Measurements from ENCODE around the gene ERF. TPM values are rescaled to one million over a fixed set of nuclear protein-coding genes. Genes with fewer than 3 reads are reported as not detected.

The ERF gene
- total RNA-seq, 2 experiments from 2014 or later: 62.9 to 66.0 TPM

DNA sequence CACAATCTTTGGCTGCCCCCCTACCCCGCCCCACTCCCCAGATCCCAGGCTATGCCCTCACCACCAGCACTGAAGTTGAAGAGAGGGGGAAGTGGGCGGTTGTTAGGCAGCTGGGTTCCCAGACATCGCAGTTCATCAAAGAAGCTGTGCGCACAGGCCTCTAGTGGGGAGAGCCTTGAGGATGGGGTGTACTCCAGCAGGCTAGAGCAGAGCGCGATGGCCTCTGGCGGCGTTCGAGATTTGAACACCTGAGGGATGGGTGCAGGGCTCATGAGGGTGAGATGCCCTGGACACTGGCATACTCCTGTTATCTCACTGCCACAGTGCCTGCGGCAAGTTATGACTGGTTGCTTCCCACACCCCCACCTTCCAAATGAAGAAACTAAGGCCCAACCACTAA, 22.5 kb downstream of the ERF start:
- no peak overlapping the region for H3K4me3 Mint-ChIP-seq
- peaks cover 30% of the 10 kb centered on the region for H3K36me3 Mint-ChIP-seq
- no peak overlapping the region for H3K27ac Mint-ChIP-seq
- H3K4me1 Mint-ChIP-seq: peaks cover 14% of the 10 kb centered on the region
- no peaks in the 10 kb centered on the region for H3K9me3 Mint-ChIP-seq
- H3K27me3 Mint-ChIP-seq: no peaks in the 10 kb centered on the region
- no peak for DNase-seq

DNA sequence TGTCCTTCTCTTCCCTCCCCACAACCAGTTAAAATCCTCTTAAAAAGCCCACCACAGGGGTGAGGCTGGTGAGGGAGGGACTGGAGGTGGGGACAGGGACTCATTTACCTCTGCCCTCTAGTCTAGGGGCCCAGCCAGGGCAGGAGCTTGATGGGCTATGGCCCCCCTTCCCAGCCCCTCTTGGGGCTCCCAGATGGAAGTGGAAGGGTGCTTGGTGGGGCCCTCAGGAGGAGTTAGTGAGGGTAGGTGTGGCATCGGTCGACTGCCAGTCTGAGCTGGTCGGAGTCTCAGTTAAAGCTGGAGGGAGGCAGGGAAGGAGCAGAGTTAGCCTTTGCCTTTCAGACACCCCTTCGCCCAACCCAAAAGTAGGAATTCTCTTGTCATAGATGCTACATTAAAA, 24.4 kb downstream of the ERF start:
- H3K36me3 Mint-ChIP-seq: peaks cover 24% of the 10 kb centered on the region

DNA sequence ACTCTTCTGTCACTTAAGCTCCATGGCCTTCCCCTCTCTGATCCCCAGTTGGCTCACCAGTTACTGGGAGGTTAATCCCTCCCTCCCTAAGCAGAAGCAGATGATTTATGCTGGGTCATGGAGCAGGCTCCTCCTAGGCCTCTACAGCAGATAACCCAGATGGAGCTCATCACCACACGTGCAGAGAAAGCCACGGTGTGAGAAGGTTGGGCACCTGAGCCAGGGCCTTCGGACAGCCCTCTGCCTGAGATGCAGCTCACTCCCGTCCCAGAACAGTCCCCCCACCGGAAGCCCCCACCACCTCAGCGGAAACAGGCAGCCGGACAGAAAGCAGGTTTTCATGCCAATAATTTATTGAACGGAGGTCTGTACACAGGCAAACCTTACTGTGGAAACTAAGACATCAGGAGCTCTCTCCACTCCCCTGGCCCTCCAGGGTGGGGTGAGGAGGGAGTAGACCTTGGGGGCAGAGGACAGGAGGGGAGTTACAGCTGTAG, 25.0 kb downstream of the ERF start:
- H3K27ac Mint-ChIP-seq: peak overlapping the region; percentile 68
- DNase-seq: no peak
- no peak overlapping the region for H3K4me3 Mint-ChIP-seq
- H3K36me3 Mint-ChIP-seq: peaks cover 23% of the 10 kb centered on the region
- H3K9me3 Mint-ChIP-seq: no peaks in the 10 kb centered on the region
- H3K27me3 Mint-ChIP-seq: no peaks in the 10 kb centered on the region
- peaks cover 19% of the 10 kb centered on the region for H3K4me1 Mint-ChIP-seq

More for the DNA sequence above, 24.4 kb downstream of the ERF start:
- H3K27me3 Mint-ChIP-seq: no peaks in the 10 kb centered on the region
- H3K4me1 Mint-ChIP-seq: peaks cover 19% of the 10 kb centered on the region
- no peak for DNase-seq
- no peak overlapping the region for H3K4me3 Mint-ChIP-seq
- no peaks in the 10 kb centered on the region for H3K9me3 Mint-ChIP-seq
- H3K27ac Mint-ChIP-seq: no peak overlapping the region

DNA sequence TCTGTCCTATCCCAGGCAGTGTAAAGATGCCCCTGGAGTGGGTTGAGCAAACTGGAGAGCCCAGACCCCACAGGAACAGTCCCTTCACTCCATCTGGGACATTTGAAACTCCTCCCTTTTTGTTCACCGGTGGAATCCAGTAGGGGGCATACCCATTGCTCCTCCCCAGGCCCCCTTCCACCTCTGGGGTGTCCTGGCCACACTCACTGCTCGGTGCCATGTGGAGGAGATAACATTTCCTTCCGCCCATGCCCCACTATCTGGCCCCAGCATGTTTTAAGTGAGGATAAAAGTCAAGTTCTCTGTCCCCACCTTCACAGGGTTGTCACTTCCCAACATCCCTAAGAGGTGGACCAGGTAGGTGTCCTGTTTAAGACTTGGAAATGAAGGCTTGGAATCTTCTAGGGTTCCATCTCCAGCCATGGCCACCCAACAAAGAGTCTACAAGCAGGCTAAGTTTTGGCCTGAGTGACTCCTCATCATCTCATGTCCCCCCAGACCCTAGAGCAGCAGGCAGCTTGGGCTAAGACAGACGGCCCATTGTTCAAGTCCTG, 25.6 kb downstream of the ERF start:
- no peaks in the 10 kb centered on the region for H3K9me3 Mint-ChIP-seq
- H3K4me1 Mint-ChIP-seq: peaks cover 19% of the 10 kb centered on the region
- H3K36me3 Mint-ChIP-seq: peaks cover 22% of the 10 kb centered on the region
- H3K27me3 Mint-ChIP-seq: no peaks in the 10 kb centered on the region
- no peak overlapping the region for H3K4me3 Mint-ChIP-seq
- peak overlapping the region; percentile 68 for H3K27ac Mint-ChIP-seq
- no peak for DNase-seq

DNA sequence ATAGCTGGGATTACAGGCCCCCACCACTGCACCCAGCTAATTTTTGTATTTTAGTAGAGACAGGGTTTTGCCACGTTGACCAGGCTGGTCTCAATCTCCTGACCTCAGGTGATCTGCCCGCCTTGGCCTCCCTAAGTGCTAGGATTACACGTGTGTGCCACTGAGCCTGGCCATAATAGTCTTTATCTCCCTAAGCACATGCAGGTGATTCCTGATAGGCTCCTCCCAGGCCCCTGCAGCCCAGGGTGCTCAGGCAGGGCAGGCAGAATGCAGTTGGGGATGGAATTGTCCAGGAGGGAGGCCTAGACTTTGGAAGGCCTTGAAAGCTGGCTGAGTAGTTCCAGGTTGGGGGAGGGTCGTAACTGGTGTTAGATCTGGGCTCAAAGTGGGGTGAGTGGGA, 26.3 kb downstream of the ERF start:
- peak overlapping the region; percentile 23 for H3K27ac Mint-ChIP-seq
- H3K36me3 Mint-ChIP-seq: peaks cover 21% of the 10 kb centered on the region

DNA sequence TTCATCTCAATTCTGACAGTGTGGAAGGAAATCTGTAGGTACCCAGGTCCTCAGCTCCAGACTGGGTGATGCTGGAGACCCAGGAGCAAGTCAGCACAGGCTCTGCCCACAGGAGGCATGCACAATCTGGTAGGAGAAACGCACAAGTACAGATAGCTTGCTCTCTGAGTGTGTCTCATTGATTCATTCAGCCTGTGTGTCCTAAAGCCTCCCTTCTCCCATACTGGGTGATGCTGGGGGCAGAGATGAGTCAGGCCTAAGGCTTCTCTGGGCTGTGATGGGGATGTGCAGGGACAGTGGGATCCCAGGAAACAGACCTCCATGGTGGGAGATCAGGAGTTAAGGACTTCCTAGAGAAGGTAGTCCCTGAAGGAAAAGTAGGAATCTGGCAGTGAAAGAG, 28.0 kb downstream of the ERF start:
- Mint-ChIP-seq H3K36me3 (peaks cover 22% of the 10 kb centered on the region), H3K4me1 (peaks cover 27% of the 10 kb centered on the region), H3K27me3 (no peaks in the 10 kb centered on the region), H3K9me3 (no peaks in the 10 kb centered on the region), H3K4me3 (no peak overlapping the region), H3K27ac (no peak overlapping the region)
- DNase-seq: no peak

More for the DNA sequence above, 26.3 kb downstream of the ERF start:
- Mint-ChIP-seq H3K4me3 (no peak overlapping the region), H3K4me1 (peaks cover 19% of the 10 kb centered on the region), H3K9me3 (no peaks in the 10 kb centered on the region), H3K27me3 (no peaks in the 10 kb centered on the region)
- no peak for DNase-seq

DNA sequence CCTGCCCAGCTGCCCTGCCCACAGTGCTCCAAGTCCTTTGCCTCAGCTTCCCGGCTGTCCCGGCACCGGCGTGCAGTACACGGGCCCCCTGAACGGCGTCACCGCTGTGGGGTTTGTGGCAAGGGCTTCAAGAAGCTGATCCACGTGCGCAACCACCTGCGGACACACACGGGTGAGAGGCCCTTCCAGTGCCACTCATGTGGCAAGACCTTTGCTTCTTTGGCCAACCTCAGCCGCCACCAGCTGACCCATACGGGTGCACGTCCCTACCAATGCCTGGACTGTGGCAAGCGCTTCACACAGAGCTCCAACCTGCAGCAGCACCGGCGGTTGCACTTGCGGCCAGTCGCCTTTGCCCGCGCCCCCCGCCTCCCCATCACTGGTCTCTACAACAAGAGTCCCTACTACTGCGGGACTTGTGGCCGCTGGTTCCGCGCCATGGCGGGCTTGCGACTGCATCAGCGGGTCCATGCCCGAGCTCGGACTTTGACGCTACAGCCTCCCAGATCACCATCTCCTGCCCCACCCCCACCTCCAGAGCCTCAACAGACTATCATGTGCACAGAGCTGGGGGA, 29.1 kb downstream of the ERF start:
- Mint-ChIP-seq H3K4me1 (peaks cover 27% of the 10 kb centered on the region), H3K36me3 (peaks cover 25% of the 10 kb centered on the region), H3K9me3 (no peaks in the 10 kb centered on the region), H3K27ac (no peak overlapping the region), H3K4me3 (no peak overlapping the region), H3K27me3 (no peaks in the 10 kb centered on the region)
- DNase-seq: no peak

DNA sequence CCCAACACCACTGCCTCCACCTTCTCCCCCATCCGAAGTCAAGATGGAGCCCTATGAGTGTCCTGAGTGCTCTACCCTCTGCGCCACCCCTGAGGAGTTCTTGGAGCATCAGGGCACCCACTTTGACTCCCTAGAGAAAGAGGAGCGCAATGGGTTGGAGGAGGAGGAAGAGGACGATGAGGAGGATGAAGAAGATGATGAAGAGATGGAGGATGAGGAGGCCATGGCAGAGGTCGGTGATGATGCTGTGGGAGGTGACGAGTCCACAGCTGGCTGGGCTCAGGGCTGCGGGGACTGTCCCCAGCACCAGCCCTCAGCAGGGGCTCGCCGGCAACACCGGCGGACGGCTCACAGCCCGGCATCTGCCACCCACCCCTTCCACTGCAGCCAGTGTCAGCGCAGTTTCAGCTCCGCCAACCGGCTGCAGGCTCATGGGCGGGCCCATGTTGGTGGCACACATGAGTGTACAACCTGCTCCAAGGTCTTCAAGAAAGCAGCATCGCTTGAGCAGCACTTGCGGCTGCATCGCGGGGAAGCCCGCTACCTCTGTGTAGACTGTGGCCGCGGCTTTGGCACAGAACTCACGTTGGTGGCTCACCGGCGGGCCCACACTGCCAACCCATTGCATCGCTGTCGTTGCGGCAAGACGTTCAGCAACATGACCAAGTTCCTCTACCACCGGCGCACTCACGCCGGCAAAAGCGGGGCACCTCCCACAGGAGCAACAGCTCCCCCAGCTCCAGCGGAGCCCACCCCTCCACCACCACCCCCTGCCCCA, 29.8 kb downstream of the ERF start:
- H3K27me3 Mint-ChIP-seq: no peaks in the 10 kb centered on the region
- DNase-seq: no peak
- peaks cover 28% of the 10 kb centered on the region for H3K4me1 Mint-ChIP-seq
- H3K36me3 Mint-ChIP-seq: peaks cover 28% of the 10 kb centered on the region
- no peak overlapping the region for H3K27ac Mint-ChIP-seq
- no peaks in the 10 kb centered on the region for H3K9me3 Mint-ChIP-seq
- no peak overlapping the region for H3K4me3 Mint-ChIP-seq

DNA sequence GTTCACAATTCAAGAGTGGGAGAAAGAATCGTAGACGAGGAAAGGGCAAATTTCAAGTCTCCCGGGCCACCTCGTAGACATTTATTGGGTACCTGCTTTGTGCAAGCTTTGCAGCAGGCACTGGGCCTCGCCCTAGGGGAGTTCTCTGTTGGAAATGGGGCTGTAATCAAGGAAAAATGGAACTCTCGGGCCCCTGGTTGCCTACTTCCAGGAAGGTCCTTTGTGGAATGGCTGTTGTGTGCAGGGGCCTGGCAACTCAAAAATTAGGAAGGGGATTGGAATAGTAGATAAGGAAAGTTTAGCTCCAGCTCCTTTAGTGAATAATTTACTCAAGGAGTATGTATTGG, 34.2 kb downstream of the ERF start:
- Mint-ChIP-seq H3K36me3 (peaks cover 19% of the 10 kb centered on the region), H3K9me3 (peaks cover 1% of the 10 kb centered on the region), H3K27me3 (peaks cover 4% of the 10 kb centered on the region), H3K4me1 (peaks cover 35% of the 10 kb centered on the region), H3K27ac (peak overlapping the region; percentile 99), H3K4me3 (peak overlapping the region; percentile 98)
- DNase-seq: no peak

DNA sequence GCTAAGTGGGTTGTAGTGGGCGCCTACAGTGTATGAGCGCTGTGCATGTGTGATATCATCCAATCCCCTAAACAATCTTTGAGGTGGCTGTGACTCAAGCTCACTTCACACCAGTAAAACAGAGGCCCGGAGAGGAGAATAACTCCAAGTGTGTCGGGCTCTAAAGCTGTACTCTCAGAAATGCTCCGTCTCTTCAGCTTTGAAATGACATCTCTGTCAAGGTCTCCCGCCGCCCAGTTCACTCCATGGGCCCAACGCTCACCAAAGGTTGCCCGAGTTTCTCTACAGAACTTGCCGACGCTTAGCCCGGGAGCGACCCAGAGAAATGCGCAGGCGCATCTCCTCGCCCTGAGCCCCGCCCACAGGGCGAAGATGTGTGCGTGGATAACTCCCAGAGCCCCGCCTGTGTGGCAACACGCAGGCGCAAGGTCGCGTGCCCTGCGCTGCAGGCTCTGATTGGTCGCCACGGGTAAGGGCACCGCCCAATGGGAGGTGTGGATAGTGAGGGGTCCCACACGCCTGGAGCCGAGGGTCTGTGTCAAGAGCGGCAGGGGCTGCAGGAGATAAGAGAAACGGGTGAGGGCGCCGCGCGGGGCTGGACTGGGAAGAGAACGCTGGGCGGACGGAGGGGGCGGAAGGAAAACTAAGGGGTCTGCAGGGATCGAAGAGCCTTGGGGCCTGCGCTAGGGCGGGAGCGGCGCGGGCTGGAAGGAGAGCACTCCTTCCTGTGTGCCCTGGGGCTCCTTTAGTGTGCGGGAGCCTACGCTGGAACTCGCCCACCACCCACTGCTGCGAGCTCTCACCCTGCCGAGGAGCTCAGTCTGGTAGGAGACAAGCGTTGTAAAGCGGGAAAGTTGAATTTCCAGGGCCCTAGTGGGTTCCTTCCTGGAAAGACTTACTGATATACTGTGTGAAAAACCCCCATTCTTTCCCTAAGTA, 34.8 kb downstream of the ERF start, which contains the start of gene ZNF526:
TSS of gene ZNF526 (plus strand) at position 501 of the 939 bp plus-strand sequence. CDS start 4,092 bp downstream, outside the sequence.
- DNase-seq: peak; percentile 99
- peaks cover 4% of the 10 kb centered on the region for H3K27me3 Mint-ChIP-seq
- peaks cover 1% of the 10 kb centered on the region for H3K9me3 Mint-ChIP-seq
- peak within 1 kb of the TSS; percentile 99 for H3K27ac Mint-ChIP-seq
- peak within 1 kb of the TSS; percentile 98 for H3K4me3 Mint-ChIP-seq
- H3K36me3 Mint-ChIP-seq: peaks cover 24% of the 10 kb centered on the region
- H3K4me1 Mint-ChIP-seq: peaks cover 41% of the 10 kb centered on the region

DNA sequence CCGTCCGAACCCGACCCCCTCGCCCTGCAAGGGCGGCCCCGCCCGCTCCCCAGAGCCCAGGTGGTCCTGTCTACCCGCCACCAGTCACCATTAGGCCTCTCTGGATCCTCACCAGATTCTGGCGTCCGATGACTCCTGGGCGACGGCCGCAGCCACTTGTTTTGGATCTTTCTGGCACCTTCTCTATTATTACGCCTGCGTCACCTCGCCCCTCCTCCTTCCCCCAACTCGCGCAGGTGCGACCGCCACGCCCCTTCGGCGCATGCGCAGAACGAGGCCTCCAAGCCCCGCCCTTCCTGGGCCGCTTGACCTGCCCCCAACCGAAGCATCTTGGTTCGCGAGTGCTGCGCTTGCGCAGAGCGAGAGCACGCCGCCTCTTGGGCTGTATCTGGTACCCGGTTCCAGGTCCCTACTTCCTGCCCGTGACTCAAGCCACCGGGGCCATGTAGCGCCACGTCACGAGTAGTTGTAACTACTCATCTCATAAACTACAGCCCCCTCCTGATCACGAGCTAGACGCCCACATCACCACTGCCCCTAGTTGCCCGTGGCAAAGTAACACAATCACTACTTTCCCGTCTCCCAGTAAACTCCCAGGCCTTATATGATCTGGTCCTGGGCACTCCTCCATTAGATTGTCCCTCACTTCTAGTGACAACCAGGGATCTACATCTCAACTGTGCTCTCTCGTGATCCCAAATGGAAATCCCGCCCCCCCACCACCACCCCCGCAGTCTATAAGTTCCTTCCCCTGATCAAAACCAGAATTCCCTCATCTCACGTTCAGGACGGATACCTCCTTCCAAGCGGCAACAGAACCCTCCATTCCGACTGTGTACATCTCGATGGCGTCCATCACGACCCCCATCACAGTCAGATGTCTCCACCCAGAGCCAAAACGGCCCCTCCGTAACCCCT, 37.1 kb downstream of the ERF start, which contains the start of gene DEDD2:
TSS of gene DEDD2 (minus strand) at position 158 of the 918 bp plus-strand sequence. CDS start 670 bp downstream, outside the sequence.
- peaks cover 1% of the 10 kb centered on the region for H3K9me3 Mint-ChIP-seq

DNA sequence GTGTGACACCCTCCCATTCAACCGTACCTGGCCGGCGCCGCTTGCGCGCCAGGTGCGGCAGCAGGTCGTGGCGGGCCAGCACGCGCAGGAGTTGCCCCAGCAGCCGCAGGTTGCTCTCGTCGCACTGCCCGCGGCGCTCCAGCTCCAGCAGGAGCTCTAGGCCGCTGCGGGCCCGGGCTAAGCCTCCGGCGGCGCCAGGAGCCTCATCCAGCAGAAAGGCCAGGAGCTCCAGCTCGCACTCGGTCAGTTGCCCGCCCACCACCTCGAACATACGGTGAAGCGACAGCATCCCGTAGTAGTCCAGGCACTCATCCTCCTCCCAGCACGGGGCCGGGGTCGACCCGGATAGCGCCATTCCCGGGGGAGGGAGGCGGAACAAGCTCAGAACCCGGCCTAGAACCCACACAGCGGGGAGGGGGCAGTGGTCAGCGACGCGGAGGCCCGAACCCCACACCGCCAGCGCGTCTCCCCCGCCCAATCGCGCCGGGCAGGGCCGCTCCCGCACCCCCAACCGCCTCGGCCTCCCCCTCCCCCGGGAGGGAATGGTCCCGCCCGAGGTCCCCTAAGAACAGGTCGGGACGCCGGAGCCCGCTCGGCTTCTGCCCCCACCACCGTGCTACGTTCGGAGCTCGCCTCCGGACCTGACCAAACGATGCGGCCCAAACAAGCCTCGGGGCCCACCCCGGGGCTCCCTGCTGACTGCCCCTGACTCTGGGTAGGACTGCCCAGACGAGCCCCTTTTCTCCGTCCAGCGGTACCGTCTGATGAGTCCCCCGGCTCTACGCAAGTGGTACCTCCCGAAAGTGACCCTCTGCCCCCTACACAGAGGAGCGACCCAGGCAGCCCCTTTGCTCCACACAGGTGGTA, 38.0 kb downstream of the ERF start:
- H3K36me3 Mint-ChIP-seq: peaks cover 37% of the 10 kb centered on the region
- peaks cover 1% of the 10 kb centered on the region for H3K9me3 Mint-ChIP-seq
- peak overlapping the region; percentile 99 for H3K27ac Mint-ChIP-seq
- peak overlapping the region; percentile 93 for H3K4me3 Mint-ChIP-seq
- DNase-seq: peak; percentile 49
- H3K4me1 Mint-ChIP-seq: peaks cover 52% of the 10 kb centered on the region
- peaks cover 4% of the 10 kb centered on the region for H3K27me3 Mint-ChIP-seq

More for the DNA sequence above, 37.1 kb downstream of the ERF start, which contains the start of gene DEDD2:
- H3K4me1 Mint-ChIP-seq: peaks cover 55% of the 10 kb centered on the region
- peak within 1 kb of the TSS; percentile 99 for H3K27ac Mint-ChIP-seq
- peak; percentile 99 for DNase-seq
- peaks cover 4% of the 10 kb centered on the region for H3K27me3 Mint-ChIP-seq
- peak within 1 kb of the TSS; percentile 98 for H3K4me3 Mint-ChIP-seq
- peaks cover 38% of the 10 kb centered on the region for H3K36me3 Mint-ChIP-seq

Measured in activated naive CD8-positive, alpha-beta T cell treated with anti-CD3 and anti-CD28 coated beads for 36 hours (primary cell).